ENCODE data around the gene ACTR1B.
"Not testable (repeated sequence)": the region's sequence is repeated elsewhere in the genome, so short reads cannot be mapped to it uniquely, and the experiment has no call there.

ACTR1B gene

GRCh38 chr2:97657986-97658690, 5.7 kb downstream of the ACTR1B start:
- DNase-seq: no peak

GRCh38 chr2:97656905-97657587, 6.8 kb downstream of the ACTR1B start:
- no peak for DNase-seq

GRCh38 chr2:97656129-97656755, 7.6 kb downstream of the ACTR1B start:
- DNase-seq: no peak

- no peak for DNase-seq
Measured at GRCh38 chr2:97654791-97655190, 9.1 kb downstream of the ACTR1B start.

GRCh38 chr2:97654309-97654708, 9.5 kb downstream of the ACTR1B start:
- no peak for DNase-seq

- no peak for DNase-seq
Measured at GRCh38 chr2:97653874-97654273, 10.0 kb downstream of the ACTR1B start.

- DNase-seq: no peak
Measured at GRCh38 chr2:97653473-97653872, 10.4 kb downstream of the ACTR1B start.

GRCh38 chr2:97651114-97651513, 12.7 kb downstream of the ACTR1B start:
- DNase-seq: no peak

- DNase-seq: no peak
Measured at GRCh38 chr2:97646977-97647376, 16.9 kb downstream of the ACTR1B start.

GRCh38 chr2:97645695-97646629, 17.9 kb downstream of the ACTR1B start, which contains the start of gene COX5B:
TSS of gene COX5B (plus strand) at chr2:97646062. CDS start at chr2:97646087, 25 bp downstream.
- peak; percentile 99 for DNase-seq

GRCh38 chr2:97645112-97645694, 18.6 kb downstream of the ACTR1B start:
- DNase-seq: no peak

- no peak for DNase-seq
Measured at GRCh38 chr2:97644023-97644717, 19.7 kb downstream of the ACTR1B start.

- not testable (repeated sequence) for DNase-seq
Measured at GRCh38 chr2:97626049-97626430, 37.8 kb downstream of the ACTR1B start.

- DNase-seq: not testable (repeated sequence)
Measured at GRCh38 chr2:97625354-97626048, 38.3 kb downstream of the ACTR1B start.

GRCh38 chr2:97622976-97623375, 40.9 kb downstream of the ACTR1B start:
- not testable (repeated sequence) for DNase-seq

- DNase-seq: not testable (repeated sequence)
Measured at GRCh38 chr2:97620492-97620891, 43.4 kb downstream of the ACTR1B start.

GRCh38 chr2:97618939-97619827, 44.7 kb downstream of the ACTR1B start:
- not testable (repeated sequence) for DNase-seq

GRCh38 chr2:97617911-97618310, 45.9 kb downstream of the ACTR1B start:
- DNase-seq: no peak

GRCh38 chr2:97615746-97616145, 48.1 kb downstream of the ACTR1B start:
- not testable (repeated sequence) for DNase-seq

- DNase-seq: not testable (repeated sequence)
Measured at GRCh38 chr2:97611895-97612294, 51.9 kb downstream of the ACTR1B start.
